GM19324 (cell line): ENCODE results near the gene KRTAP2-4.
"Not testable (repeated sequence)": the region's sequence is repeated elsewhere in the genome, so short reads cannot be mapped to it uniquely, and the experiment has no call there.

Experiments used
- ATAC-seq: cut with Tn5 transposase; IDR thresholded peaks from one replicate; pipeline ENCODE4 v1.9.1; 2021; ENCODE audit warnings: mild to moderate bottlenecking, moderate library complexity; ENCODE audit not compliant: unreplicated experiment, low FRiP score

Gene KRTAP2-4

GRCh38 chr17:41065829-41066624 is at the start of gene KRTAP2-4:
TSS of gene KRTAP2-4 (minus strand) at chr17:41065879. CDS start at chr17:41065845, 34 bp downstream.
- no peak for ATAC-seq

DNA sequence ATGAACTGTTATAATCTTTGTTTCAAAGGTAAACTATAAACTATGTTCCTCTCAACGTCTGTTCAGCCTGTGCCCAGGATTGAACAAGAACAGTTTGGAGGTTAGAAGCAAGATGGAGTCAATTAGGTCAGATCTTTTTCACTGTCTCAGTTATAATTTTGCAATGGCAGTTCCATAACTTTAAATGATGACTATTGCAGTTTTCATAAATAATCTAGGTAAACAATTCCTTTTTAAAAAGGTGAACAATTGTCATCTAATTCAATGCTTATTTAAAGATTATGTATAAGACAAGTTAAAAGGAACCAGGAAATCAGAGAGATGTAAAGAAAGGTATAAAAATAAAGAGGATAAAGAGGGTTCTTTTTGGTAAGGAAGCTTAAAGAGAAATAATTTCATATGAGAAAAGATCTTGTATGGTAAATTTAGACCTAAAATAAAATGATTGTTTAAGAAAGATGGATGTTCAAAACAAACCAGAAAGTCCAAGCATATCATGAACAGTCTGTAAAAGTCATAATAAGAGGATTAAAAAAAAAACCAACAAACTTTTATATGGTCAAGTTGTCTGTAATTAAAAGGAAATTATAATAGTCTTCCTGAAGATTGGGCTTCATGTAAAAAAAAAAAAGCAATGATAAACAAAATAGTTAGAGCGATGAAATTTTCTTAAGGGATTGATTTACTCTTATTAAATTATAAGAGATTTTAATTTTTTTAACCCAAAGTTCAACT is 45.6 kb upstream of the KRTAP2-4 start:
- no peak for ATAC-seq

- ATAC-seq: not testable (repeated sequence)
Observed at GRCh38 chr17:41108728-41109386, 43.2 kb upstream of the KRTAP2-4 start.

GRCh38 chr17:41107941-41108450 is 42.3 kb upstream of the KRTAP2-4 start:
- ATAC-seq: no peak

DNA sequence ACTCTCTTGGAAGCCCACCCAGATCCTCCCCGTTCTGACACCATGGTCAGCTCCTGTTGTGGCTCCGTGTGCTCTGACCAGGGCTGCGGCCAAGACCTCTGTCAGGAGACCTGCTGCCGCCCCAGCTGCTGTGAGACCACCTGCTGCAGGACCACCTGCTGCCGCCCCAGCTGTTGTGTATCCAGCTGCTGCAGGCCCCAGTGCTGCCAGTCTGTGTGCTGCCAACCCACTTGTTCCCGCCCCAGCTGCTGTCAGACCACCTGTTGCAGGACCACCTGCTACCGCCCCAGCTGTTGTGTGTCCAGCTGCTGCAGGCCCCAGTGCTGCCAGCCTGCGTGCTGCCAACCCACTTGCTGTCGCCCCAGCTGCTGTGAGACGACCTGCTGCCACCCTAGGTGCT is 39.7 kb upstream of the KRTAP2-4 start, which contains the start of gene KRTAP4-9:
Gene KRTAP4-9, plus strand, starts transcription at position 43 of the 400 bp plus-strand sequence. Its CDS starts 0 bp downstream, at position 43.
- ATAC-seq: not testable (repeated sequence)

- not testable (repeated sequence) for ATAC-seq
Observed at GRCh38 chr17:41104386-41105038, 38.8 kb upstream of the KRTAP2-4 start.

- ATAC-seq: no peak
Observed at GRCh38 chr17:41103896-41104295, 38.2 kb upstream of the KRTAP2-4 start.

DNA sequence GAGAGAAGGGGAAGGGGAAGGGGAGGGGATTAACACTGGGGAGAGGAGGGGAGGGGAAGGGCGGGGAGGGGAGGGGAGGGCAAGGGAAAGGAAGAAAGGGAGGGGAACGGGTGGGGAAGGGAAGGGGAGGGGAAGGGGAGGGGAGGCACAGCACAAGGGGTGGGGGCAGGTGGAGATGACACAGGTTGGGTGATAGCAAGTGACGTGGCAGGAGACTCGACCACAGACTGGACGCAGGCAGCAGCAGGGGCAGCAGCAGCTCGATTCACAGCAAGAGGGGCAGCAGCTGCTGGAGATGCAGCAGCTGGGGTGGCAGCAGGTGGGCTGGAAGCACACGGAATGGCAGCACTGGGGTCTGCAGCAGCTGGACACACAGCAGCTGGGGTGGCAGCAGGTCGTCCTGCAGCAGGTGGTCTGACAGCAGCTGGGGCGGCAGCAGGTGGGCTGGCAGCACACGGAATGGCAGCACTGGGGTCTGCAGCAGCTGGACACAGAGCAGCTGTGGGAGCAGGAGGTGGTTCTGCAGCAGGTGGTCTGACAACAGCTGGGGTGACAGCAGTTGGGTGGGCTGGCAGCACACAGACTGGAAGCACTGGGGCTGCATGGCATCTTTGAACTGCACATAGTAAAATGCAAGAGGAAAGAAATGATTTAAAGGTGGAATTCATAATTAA is 36.0 kb upstream of the KRTAP2-4 start, which contains the start of gene KRTAP4-16:
Gene KRTAP4-16, minus strand, starts transcription at position 624 of the 674 bp plus-strand sequence. Its CDS starts 0 bp downstream, at position 624.
- no peak for ATAC-seq

GRCh38 chr17:41099682-41100480 is 34.2 kb upstream of the KRTAP2-4 start:
- not testable (repeated sequence) for ATAC-seq

DNA sequence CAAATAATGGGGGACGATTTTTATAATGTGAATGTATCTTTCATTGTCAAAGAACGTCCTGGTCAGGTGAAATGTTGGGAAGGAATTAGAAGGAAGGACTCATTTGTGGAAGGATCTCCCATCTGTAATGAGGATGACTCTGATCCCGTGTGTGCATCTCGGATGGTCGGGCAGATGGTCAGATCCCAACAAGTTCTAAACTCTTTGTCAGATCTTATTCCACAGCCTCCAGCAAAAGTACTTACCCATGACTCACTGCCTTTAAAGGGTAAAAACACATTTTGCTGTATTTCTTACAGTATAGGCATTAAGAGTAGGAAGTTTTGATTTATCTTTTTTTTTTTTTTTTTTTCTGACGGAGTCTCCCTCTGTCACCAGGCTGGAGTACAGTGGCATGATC is 32.8 kb upstream of the KRTAP2-4 start:
- ATAC-seq: no peak

DNA sequence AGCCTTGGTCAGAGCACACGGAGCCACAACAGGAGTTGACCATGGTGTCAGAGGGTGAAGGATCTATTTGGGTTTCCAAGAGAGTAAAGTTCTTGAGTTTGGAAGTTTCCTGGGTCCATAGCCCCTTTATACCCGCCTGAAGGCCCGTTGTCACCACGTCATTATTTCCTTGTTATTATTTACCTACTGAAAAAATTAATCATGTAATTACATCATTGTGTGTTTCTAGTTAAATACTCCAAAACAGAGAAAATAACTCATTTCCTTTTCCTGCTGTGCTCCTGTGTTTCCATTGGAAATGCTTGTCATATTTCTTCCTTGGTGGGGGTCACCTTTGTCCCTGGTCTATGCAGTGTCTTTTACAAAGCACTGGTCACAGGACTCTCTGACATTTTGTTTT is 32.4 kb upstream of the KRTAP2-4 start, which contains the start of gene KRTAP4-8:
Gene KRTAP4-8, minus strand, starts transcription at position 101 of the 400 bp plus-strand sequence. Its CDS starts 58 bp downstream, at position 43.
- ATAC-seq: no peak

DNA sequence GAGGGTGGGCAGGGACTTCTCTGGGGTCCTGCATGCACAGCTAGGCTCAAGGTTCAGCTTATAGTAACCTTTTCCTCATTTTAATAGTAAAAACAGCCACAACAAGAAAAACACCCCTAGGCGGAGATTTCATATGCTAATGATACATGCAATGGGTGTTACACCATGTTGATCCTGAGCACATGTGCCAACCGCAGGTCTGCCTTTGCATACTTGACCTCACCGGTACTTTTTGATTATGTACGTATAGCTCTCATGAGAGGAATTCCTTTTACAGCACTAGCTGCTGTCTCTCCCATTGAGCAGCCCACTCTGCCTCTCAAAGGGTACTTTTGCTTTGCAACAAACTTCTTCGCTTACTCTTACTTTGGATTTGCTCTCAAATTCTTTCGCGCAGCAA is 30.4 kb upstream of the KRTAP2-4 start:
- ATAC-seq: no peak

- ATAC-seq: not testable (repeated sequence)
Observed at GRCh38 chr17:41088760-41089352, 23.2 kb upstream of the KRTAP2-4 start.

DNA sequence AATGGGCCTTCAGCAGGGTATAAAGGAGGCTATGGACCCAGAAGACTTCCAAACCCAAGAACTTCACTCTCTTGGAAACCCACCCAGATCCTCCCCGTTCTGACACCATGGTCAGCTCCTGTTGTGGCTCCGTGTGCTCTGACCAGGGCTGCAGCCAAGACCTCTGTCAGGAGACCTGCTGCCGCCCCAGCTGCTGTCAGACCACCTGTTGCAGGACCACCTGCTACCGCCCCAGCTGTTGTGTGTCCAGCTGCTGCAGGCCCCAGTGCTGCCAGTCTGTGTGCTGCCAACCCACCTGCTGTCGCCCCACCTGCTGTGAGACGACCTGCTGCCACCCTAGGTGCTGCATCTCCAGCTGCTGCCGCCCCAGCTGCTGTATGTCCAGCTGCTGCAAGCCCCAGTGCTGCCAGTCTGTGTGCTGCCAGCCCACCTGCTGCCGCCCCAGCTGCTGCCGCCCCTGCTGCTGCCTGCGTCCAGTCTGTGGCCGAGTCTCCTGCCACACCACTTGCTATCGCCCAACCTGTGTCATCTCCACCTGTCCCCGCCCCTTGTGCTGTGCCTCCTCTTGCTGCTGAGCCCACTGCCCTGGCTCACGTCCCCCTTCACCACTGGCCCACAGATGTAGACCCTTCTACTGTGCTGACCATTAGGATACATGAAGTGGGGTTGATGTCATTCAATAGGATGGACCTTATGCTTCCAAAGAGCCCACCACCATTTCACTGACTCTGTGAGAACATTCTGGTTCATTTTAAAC is 18.6 kb upstream of the KRTAP2-4 start, which contains the start of gene KRTAP4-7:
Gene KRTAP4-7, plus strand, starts transcription at position 51 of the 757 bp plus-strand sequence. Its CDS starts 57 bp downstream, at position 108.
- ATAC-seq: not testable (repeated sequence)

- not testable (repeated sequence) for ATAC-seq
Observed at GRCh38 chr17:41083427-41083826, 17.7 kb upstream of the KRTAP2-4 start.

GRCh38 chr17:41082626-41083025 is 16.9 kb upstream of the KRTAP2-4 start:
- ATAC-seq: no peak

GRCh38 chr17:41076788-41077187 is 11.1 kb upstream of the KRTAP2-4 start:
- ATAC-seq: no peak
